ENCODE results near the gene CCDC88C.

CCDC88C gene

DNA sequence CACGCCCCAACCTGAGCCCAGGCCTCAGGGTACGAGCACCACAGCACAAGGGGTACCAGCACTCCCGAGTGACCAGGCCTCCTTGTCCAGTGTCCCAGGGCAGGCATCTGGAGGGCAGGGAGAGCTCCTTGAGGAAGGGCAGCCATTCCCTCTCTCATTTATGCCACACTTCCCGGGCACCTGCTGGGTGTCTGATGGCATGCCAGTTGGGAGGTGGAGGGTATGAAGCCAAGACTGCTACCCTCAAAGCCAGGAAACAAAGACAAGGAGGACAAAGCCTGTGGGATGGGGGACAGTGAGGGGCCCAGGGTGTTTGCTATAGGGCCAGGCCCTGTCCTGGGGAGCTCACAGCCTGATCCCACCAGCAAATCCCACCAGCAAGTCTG lies 45.6 kb downstream of the CCDC88C start:
- WGBS (ENCODE audit: insufficient coverage): 97% methylated on average over 3 of the region's 4 CpGs
- no peak overlapping the region for H3K27ac ChIP-seq (ENCODE audit: insufficient read depth in 1 of 2, low read depth in 1 of 2, low read length in 2 of 2, poor library complexity in 1 of 2, severe bottlenecking in 2 of 2)

DNA sequence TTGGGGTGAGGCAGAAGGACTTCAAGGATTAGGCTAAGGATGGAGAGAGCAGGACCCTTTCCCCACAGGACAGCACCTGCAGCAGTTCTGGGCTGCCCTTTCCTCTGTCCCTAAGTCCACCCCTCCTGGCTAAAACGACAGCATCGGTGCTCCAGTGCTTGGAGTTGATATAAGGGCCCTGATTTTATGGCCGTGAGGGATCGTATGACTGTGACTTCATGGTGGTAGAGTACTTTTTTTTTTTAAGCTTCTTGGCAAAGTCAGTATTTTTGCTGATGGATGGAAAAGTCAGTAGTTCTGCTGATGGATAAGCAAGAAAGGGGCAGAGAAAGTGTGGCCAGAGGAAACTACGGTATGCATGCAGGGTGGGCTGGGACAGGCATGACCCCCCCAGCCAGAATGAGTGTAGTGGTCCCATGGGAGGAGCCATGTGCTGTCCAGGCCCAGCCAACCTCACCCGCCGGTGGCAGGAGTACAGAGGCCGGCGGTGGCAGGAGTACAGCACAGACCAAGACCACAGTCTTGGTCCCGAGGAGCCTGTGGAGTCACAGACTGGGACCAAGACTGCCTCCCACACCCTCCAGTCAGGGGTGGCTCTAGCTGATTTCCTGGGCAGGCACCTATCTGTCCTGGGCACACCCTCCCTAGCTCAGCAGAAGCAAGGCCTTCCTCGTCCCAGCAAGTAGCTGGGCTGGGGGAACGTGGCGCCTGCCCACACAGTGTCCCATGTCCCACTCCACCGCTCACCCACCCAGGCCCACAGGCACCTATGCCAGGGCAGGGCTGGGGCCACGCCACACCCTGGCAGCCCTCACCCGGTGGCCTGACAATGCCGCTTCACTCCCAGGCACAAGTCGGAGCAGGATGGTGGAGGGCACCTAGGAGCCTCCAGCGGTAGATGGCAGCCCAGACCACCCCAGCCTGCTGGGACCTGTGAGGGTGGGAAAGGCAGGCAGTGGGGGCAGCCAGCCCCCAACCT lies 46.3 kb downstream of the CCDC88C start:
- H3K4me3 ChIP-seq (ENCODE audit: control insufficient read depth in 1 of 7, extremely low read depth in 1 of 7, insufficient read depth in 4 of 7, low read depth in 2 of 7, low read length in 6 of 7): no peak overlapping the region
- CTCF ChIA-PET: interaction anchor here (0.6 to 2.6 kb wide), 8 partner anchors 10 to 47 kb away, joined by 3 to 7 read pairs (median 4); no protein-coding TSS in a partner anchor
- H3K9me3 ChIP-seq (ENCODE audit: control extremely low read depth in 1 of 5, control insufficient read depth in 4 of 5, insufficient read depth in 2 of 5, low read depth in 1 of 5, low read length in 4 of 5): no peaks in the 10 kb centered on the region
- POLR2A ChIA-PET: no interaction called here
- DNase-seq: no peak
- H3K4me1 ChIP-seq (ENCODE audit: control extremely low read depth in 1 of 4, control insufficient read depth in 4 of 4, insufficient read depth in 4 of 4, low read length in 3 of 4): peaks cover 18 to 95% (median 81%) of the 10 kb centered on the region in 4 experiments
- WGBS (ENCODE audit: insufficient coverage): 82% methylated on average over 19 of the region's 19 CpGs
- no peaks in the 10 kb centered on the region for H3K27me3 ChIP-seq (replicated peaks in 2 of 5; ENCODE audit: control insufficient read depth in 4 of 5, insufficient read depth in 5 of 5, low read length in 4 of 5)
- H3K27ac ChIP-seq (ENCODE audit: insufficient read depth in 1 of 2, low read depth in 1 of 2, low read length in 2 of 2, poor library complexity in 1 of 2, severe bottlenecking in 2 of 2): no peak overlapping the region
- H3K36me3 ChIP-seq (ENCODE audit: control insufficient read depth in 4 of 4, insufficient read depth in 4 of 4, low read length in 3 of 4): peaks cover 0 to 3% (median 1%) of the 10 kb centered on the region in 4 experiments

More for the DNA sequence above, 45.6 kb downstream of the CCDC88C start:
- no peak for DNase-seq
- no peaks in the 10 kb centered on the region for H3K9me3 ChIP-seq (ENCODE audit: control extremely low read depth in 1 of 5, control insufficient read depth in 4 of 5, insufficient read depth in 2 of 5, low read depth in 1 of 5, low read length in 4 of 5)
- CTCF ChIA-PET: interaction anchor here (0.6 to 2.6 kb wide), 14 partner anchors 11 to 51 kb away, joined by 3 to 7 read pairs (median 5); no protein-coding TSS in a partner anchor
- peaks cover 14 to 94% (median 78%) of the 10 kb centered on the region in 4 experiments for H3K4me1 ChIP-seq (ENCODE audit: control extremely low read depth in 1 of 4, control insufficient read depth in 4 of 4, insufficient read depth in 4 of 4, low read length in 3 of 4)
- H3K27me3 ChIP-seq (replicated peaks in 2 of 5; ENCODE audit: control insufficient read depth in 4 of 5, insufficient read depth in 5 of 5, low read length in 4 of 5): no peaks in the 10 kb centered on the region
- peaks cover 0 to 3% (median 1%) of the 10 kb centered on the region in 4 experiments for H3K36me3 ChIP-seq (ENCODE audit: control insufficient read depth in 4 of 4, insufficient read depth in 4 of 4, low read length in 3 of 4)
- no peak overlapping the region for H3K4me3 ChIP-seq (ENCODE audit: control insufficient read depth in 1 of 7, extremely low read depth in 1 of 7, insufficient read depth in 4 of 7, low read depth in 2 of 7, low read length in 6 of 7)
- POLR2A ChIA-PET: no interaction called here

DNA sequence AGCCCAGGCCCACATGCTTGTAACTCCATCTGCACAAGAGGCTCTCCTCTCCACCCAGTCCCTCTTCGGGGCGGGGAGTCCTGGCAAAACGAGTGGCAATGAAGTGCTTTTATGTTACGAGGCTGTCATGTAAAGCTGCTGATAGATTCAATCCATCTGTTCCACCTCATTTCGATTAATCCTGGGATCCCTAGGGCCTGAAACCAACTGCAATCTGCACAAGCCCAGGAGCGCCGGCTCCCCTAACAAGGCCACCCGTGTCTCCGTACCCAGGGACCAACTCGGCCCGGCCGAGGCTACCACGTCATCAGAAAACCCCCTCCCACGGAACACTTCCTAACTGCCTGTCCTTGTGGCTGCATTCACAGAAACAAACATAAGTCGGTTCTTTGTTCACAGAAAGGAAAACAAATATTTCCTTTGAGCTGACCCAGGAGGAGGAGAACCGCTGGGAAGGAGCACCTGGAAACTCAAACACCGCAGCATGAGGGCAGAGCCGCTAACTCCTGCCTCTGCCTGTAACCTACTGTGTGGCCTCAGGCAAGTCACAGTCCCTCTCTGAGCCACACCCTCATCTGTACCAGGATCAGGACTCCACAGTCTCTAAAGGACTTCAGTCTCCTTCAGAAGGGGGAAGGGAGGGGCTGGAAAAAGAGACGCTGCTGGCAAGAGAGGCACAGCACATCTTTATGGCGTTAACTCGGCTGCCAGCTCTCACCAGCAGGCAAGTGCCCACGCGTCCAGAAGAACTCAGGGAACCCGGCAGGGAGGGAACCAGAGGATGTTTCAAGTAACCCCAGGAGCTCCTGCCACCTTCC lies 47.8 kb downstream of the CCDC88C start:
- Histone ChIP-seq H3K27me3 (replicated peaks in 2 of 5; ENCODE audit: control insufficient read depth in 4 of 5, insufficient read depth in 5 of 5, low read length in 4 of 5) (no peaks in the 10 kb centered on the region), H3K27ac (ENCODE audit: insufficient read depth in 1 of 2, low read depth in 1 of 2, low read length in 2 of 2, poor library complexity in 1 of 2, severe bottlenecking in 2 of 2) (no peak overlapping the region), H3K4me3 (ENCODE audit: control insufficient read depth in 1 of 7, extremely low read depth in 1 of 7, insufficient read depth in 4 of 7, low read depth in 2 of 7, low read length in 6 of 7) (no peak overlapping the region), H3K4me1 (ENCODE audit: control extremely low read depth in 1 of 4, control insufficient read depth in 4 of 4, insufficient read depth in 4 of 4, low read length in 3 of 4) (peaks cover 23 to 91% (median 82%) of the 10 kb centered on the region in 4 experiments), H3K36me3 (ENCODE audit: control insufficient read depth in 4 of 4, insufficient read depth in 4 of 4, low read length in 3 of 4) (peaks cover 0 to 3% (median 0%) of the 10 kb centered on the region in 4 experiments), H3K9me3 (ENCODE audit: control extremely low read depth in 1 of 5, control insufficient read depth in 4 of 5, insufficient read depth in 2 of 5, low read depth in 1 of 5, low read length in 4 of 5) (no peaks in the 10 kb centered on the region)
- DNase-seq: no peak
- ChIA-PET CTCF (no interaction called here), POLR2A (interaction anchor here (1.1 kb wide), 1 partner anchor 45 kb away, joined by 3 read pairs; no protein-coding TSS in a partner anchor)
- WGBS (ENCODE audit: insufficient coverage): 91% methylated on average over 20 of the region's 24 CpGs

DNA sequence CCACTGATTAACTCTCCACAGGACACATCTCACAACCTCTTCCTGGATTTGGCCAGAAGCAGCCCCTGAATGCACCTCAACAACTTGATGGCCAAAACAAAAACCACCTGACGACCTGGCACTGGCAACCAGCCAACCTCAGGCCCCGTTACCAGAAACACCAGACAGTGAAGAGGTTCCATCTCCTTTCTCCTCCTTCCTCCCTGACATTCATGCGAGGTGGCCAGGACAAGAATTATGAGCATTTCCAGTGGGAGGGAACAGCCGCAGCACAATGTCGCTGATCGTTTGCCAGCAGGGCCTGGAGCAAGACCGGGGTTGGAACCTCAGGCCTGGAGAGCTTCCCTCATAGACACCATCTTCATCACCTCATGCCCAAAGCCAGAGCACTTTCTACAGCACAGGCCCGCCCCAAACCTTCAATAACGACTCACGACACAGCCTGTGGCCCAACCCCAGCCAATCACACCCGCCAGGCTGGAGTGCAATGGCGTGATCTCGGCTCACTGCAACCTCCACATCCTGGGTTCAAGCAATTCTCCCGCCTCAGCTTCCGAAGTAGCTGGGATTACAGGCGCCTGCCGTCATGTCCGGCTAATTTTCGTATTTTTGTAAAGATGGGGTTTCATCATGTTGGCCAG lies 48.7 kb downstream of the CCDC88C start:
- CTCF ChIA-PET: interaction anchor here (1.0 to 5.2 kb wide), 3 partner anchors 8 to 45 kb away, joined by 3 to 27 read pairs (median 11); no protein-coding TSS in a partner anchor
- peaks cover 18 to 91% (median 82%) of the 10 kb centered on the region in 4 experiments for H3K4me1 ChIP-seq (ENCODE audit: control extremely low read depth in 1 of 4, control insufficient read depth in 4 of 4, insufficient read depth in 4 of 4, low read length in 3 of 4)

DNA sequence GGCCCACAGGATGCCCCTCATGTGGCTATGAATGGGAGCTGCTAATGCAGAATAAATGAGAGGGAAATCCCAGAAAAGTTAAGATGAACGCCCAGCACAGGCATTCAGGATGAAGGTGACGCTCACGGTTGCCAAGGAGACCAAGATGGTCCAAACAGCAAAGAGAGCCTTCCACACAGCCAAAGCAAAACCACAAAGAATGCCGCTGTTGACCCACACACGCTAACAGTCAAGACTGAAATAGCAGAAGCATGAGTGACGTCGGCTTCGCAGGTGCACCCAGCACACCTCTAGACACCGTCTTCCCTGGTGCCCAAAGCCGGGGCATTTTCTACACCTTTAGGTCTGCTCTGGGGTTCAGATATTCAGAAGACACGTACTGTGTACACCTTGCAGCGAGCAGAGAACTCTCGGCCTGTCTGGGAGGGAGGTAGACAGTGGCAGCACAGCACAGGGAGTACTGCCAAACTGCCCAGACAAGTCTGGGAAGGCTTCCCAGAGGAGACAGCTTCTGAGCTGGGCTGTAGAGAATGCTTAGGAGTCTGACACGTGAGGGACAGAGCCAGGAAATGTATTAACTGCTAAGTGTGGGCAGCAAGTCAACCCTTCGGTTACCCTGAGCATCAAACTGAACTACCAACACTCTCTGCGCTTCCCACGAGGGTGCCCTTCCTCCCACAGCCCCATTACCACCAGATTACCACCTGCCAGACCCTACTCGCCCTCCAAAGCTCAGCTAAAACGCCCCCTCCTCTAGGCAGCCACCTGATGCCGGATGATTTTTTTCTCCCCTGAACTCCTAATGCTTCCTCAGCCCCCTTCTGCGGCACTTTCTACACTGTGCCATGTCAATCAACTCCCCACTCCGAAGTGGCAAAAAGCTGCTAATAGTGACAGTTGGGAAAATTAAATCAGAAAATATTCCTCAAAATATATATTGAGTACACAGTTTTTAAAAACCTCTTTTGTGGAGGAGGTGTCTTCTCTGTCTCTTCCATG lies 50.1 kb downstream of the CCDC88C start:
- H3K27ac ChIP-seq (ENCODE audit: insufficient read depth in 1 of 2, low read depth in 1 of 2, low read length in 2 of 2, poor library complexity in 1 of 2, severe bottlenecking in 2 of 2): peak overlapping the region; percentile 79 to 89
- ChIA-PET POLR2A (no interaction called here), CTCF (interaction anchor here (0.6 to 5.2 kb wide), 9 partner anchors 9 to 92 kb away, joined by 3 to 27 read pairs (median 3); no protein-coding TSS in a partner anchor)
- H3K4me3 ChIP-seq (ENCODE audit: control insufficient read depth in 1 of 7, extremely low read depth in 1 of 7, insufficient read depth in 4 of 7, low read depth in 2 of 7, low read length in 6 of 7): peak overlapping the region in 3 of 7 experiments; percentile 11 to 54 (median 13)
- H3K9me3 ChIP-seq (ENCODE audit: control extremely low read depth in 1 of 5, control insufficient read depth in 4 of 5, insufficient read depth in 2 of 5, low read depth in 1 of 5, low read length in 4 of 5): no peaks in the 10 kb centered on the region
- H3K27me3 ChIP-seq (replicated peaks in 2 of 5; ENCODE audit: control insufficient read depth in 4 of 5, insufficient read depth in 5 of 5, low read length in 4 of 5): no peaks in the 10 kb centered on the region
- H3K36me3 ChIP-seq (ENCODE audit: control insufficient read depth in 4 of 4, insufficient read depth in 4 of 4, low read length in 3 of 4): peaks cover 0 to 3% (median 0%) of the 10 kb centered on the region in 4 experiments
- 28% methylated on average over 18 of the region's 22 CpGs for WGBS (ENCODE audit: insufficient coverage)
- peak; percentile 91 to 94 (median 93) for DNase-seq
- H3K4me1 ChIP-seq (ENCODE audit: control extremely low read depth in 1 of 4, control insufficient read depth in 4 of 4, insufficient read depth in 4 of 4, low read length in 3 of 4): peaks cover 15 to 87% (median 75%) of the 10 kb centered on the region in 4 experiments

More for the DNA sequence above, 48.7 kb downstream of the CCDC88C start:
- Histone ChIP-seq H3K9me3 (ENCODE audit: control extremely low read depth in 1 of 5, control insufficient read depth in 4 of 5, insufficient read depth in 2 of 5, low read depth in 1 of 5, low read length in 4 of 5) (no peaks in the 10 kb centered on the region), H3K4me3 (ENCODE audit: control insufficient read depth in 1 of 7, extremely low read depth in 1 of 7, insufficient read depth in 4 of 7, low read depth in 2 of 7, low read length in 6 of 7) (no peak overlapping the region), H3K27me3 (replicated peaks in 2 of 5; ENCODE audit: control insufficient read depth in 4 of 5, insufficient read depth in 5 of 5, low read length in 4 of 5) (no peaks in the 10 kb centered on the region), H3K36me3 (ENCODE audit: control insufficient read depth in 4 of 4, insufficient read depth in 4 of 4, low read length in 3 of 4) (peaks cover 0 to 3% (median 0%) of the 10 kb centered on the region in 4 experiments), H3K27ac (ENCODE audit: insufficient read depth in 1 of 2, low read depth in 1 of 2, low read length in 2 of 2, poor library complexity in 1 of 2, severe bottlenecking in 2 of 2) (no peak overlapping the region)
- DNase-seq: no peak
- 88% methylated on average over 13 of the region's 19 CpGs for WGBS (ENCODE audit: insufficient coverage)
- POLR2A ChIA-PET: interaction anchor here (1.1 kb wide), 1 partner anchor 46 kb away, joined by 3 read pairs; no protein-coding TSS in a partner anchor

All from common myeloid progenitor, CD34-positive (primary cell).